Ishikawa (cell line): ENCODE results near the gene SLC12A3.
A peak's percentile ranks its signal among the peaks of the same experiment; 100 is the strongest.

ENCODE experiments used
- CEBPB ChIP-seq: IDR thresholded peaks from 2 replicates; pipeline ENCODE4 v1.6.1; 2012
- CREB1 ChIP-seq: IDR thresholded peaks from 2 replicates; pipeline ENCODE4 v1.6.1; 2012; ENCODE audit warnings: low read depth
- EGR1 ChIP-seq: IDR thresholded peaks from 2 replicates; pipeline ENCODE4 v1.6.1; 2012
- FOXM1 ChIP-seq: IDR thresholded peaks from 2 replicates; pipeline ENCODE4 v1.6.1; 2012; ENCODE audit warnings: low read depth, borderline replicate concordance
- MAX ChIP-seq: IDR thresholded peaks from 2 replicates; pipeline ENCODE4 v1.6.1; 2012
- NFIC ChIP-seq: IDR thresholded peaks from 2 replicates; pipeline ENCODE4 v1.6.1; 2012
- RAD21 ChIP-seq: IDR thresholded peaks from 2 replicates; pipeline ENCODE4 v1.6.1; 2012; ENCODE audit warnings: low read depth
- TAF1 ChIP-seq: IDR thresholded peaks from 2 replicates; pipeline ENCODE4 v1.6.1; 2012; ENCODE audit warnings: low read depth, mild to moderate bottlenecking
- TCF12 ChIP-seq: IDR thresholded peaks from 2 replicates; pipeline ENCODE4 v1.6.1; 2012; ENCODE audit warnings: low read depth
- TEAD4 ChIP-seq: IDR thresholded peaks from 2 replicates; pipeline ENCODE4 v1.6.1; 2012
- USF1 ChIP-seq: IDR thresholded peaks from 2 replicates; pipeline ENCODE4 v1.6.1; 2012
- YY1 ChIP-seq: IDR thresholded peaks from 2 replicates; pipeline ENCODE4 v1.6.1; 2012; ENCODE audit warnings: low read depth
- ZBTB7A ChIP-seq: IDR thresholded peaks from 2 replicates; pipeline ENCODE4 v1.6.1; 2012; ENCODE audit warnings: low read depth

Gene SLC12A3

DNA sequence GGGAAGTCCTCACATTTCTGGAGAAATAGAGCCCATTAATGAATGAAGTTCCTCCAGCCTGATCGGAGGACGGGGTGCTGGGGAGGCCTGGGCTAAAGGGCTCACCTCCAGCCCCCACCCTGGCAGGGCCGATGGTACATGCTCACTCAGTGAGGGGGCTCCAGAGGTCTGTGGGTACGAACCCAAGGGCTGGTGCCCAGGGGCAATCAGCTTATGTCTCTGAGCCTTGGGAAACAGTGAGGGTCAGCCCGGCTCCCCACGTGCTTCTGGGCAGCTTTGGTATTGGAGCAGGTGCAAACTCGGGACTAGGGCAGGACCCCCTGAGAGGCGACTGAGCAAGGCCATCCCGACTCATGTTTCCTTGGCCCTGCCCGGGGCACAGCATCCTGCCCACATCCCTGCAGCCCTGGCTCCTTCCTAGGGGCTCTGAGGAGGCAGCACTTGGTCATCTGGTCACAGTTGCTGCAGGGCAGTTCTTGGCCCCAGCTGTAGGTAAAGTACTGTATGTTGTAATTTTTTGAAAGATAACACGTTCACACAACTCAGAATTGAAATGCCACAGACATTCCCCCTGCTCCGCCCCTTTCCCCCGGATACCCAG is 95.8 kb downstream of the SLC12A3 start:
- no peak for TF ChIP-seq TCF12
- TF ChIP-seq CEBPB: no peak
- TF ChIP-seq TEAD4: no peak
- TF ChIP-seq USF1: no peak
- no peak for TF ChIP-seq TAF1
- no peak for TF ChIP-seq EGR1
- no peak for TF ChIP-seq CREB1
- TF ChIP-seq FOXM1: no peak
- TF ChIP-seq RAD21: no peak

GRCh38 chr16:56961386-56961785 is 96.4 kb downstream of the SLC12A3 start:
- TF ChIP-seq YY1 (no peak), TEAD4 (no peak)

GRCh38 chr16:56961851-56962281 is 96.9 kb downstream of the SLC12A3 start, which contains the start of gene CETP:
Gene CETP, plus strand, starts transcription at chr16:56961950. Its CDS starts 30 bp downstream, at chr16:56961980.
- TF ChIP-seq TAF1 (no peak), ZBTB7A (no peak), NFIC (no peak), YY1 (no peak), FOXM1 (no peak)

GRCh38 chr16:56964243-56965148 is 99.5 kb downstream of the SLC12A3 start:
- no peak for TF ChIP-seq EGR1
- peak; percentile 73; the same call in 1 of the 2 replicates for TF ChIP-seq ZBTB7A
- no peak for TF ChIP-seq TAF1
- no peak for TF ChIP-seq MAX
- TF ChIP-seq CEBPB: peak; percentile 46; the same call in 1 of the 2 replicates
- peak; percentile 46 for TF ChIP-seq RAD21
- no peak for TF ChIP-seq USF1
